ENCODE results near the gene COPS3.

Gene COPS3

GRCh38 chr17:17200311-17200710 lies 80.7 kb downstream of the COPS3 start:
- Histone ChIP-seq H3K4me3 (ENCODE audit: insufficient read length, low read depth) (no peak overlapping the region), H3K4me1 (ENCODE audit: insufficient read depth, insufficient read length) (no peaks in the 10 kb centered on the region), H3K36me3 (ENCODE audit: insufficient read depth, insufficient read length, low read length) (peaks cover 5% of the 10 kb centered on the region), H3K9me3 (ENCODE audit: insufficient read depth, low read length) (no peaks in the 10 kb centered on the region), H3K9ac (ENCODE audit: insufficient read length, low read depth) (no peak overlapping the region), H3K27me3 (ENCODE audit: insufficient read depth, insufficient read length) (no peaks in the 10 kb centered on the region)
- TF ChIP-seq YY1 (IDR thresholded peaks at IDR 0.05; ENCODE audit: insufficient read depth, insufficient read length): no peak
- no peak for TF ChIP-seq SUZ12 (IDR thresholded peaks at IDR 0.05; ENCODE audit: extremely low read depth, insufficient read depth, insufficient read length)
- no peak for TF ChIP-seq ZNF274 (IDR thresholded peaks at IDR 0.05; ENCODE audit: low read depth, low read length)
- no peak for DNase-seq (ENCODE audit: low read depth, low spot score)

- H3K4me3 ChIP-seq (ENCODE audit: insufficient read length, low read depth): no peak overlapping the region
- H3K9ac ChIP-seq (ENCODE audit: insufficient read length, low read depth): no peak overlapping the region
- TF ChIP-seq YY1 (IDR thresholded peaks at IDR 0.05; ENCODE audit: insufficient read depth, insufficient read length): no peak
- no peak for TF ChIP-seq SUZ12 (IDR thresholded peaks at IDR 0.05; ENCODE audit: extremely low read depth, insufficient read depth, insufficient read length)
- TF ChIP-seq ZNF274 (IDR thresholded peaks at IDR 0.05; ENCODE audit: low read depth, low read length): no peak
- no peak for DNase-seq (ENCODE audit: low read depth, low spot score)
- no peaks in the 10 kb centered on the region for H3K9me3 ChIP-seq (ENCODE audit: insufficient read depth, low read length)
- H3K4me1 ChIP-seq (ENCODE audit: insufficient read depth, insufficient read length): no peaks in the 10 kb centered on the region
- no peaks in the 10 kb centered on the region for H3K27me3 ChIP-seq (ENCODE audit: insufficient read depth, insufficient read length)
- peaks cover 5% of the 10 kb centered on the region for H3K36me3 ChIP-seq (ENCODE audit: insufficient read depth, insufficient read length, low read length)
Observed at GRCh38 chr17:17198281-17198680, 82.8 kb downstream of the COPS3 start.

GRCh38 chr17:17196776-17197175 lies 84.3 kb downstream of the COPS3 start:
- DNase-seq (ENCODE audit: low read depth, low spot score): no peak
- TF ChIP-seq SUZ12 (IDR thresholded peaks at IDR 0.05; ENCODE audit: extremely low read depth, insufficient read depth, insufficient read length): no peak
- no peak for TF ChIP-seq YY1 (IDR thresholded peaks at IDR 0.05; ENCODE audit: insufficient read depth, insufficient read length)
- no peaks in the 10 kb centered on the region for H3K4me1 ChIP-seq (ENCODE audit: insufficient read depth, insufficient read length)
- H3K9me3 ChIP-seq (ENCODE audit: insufficient read depth, low read length): no peaks in the 10 kb centered on the region
- H3K4me3 ChIP-seq (ENCODE audit: insufficient read length, low read depth): no peak overlapping the region
- H3K36me3 ChIP-seq (ENCODE audit: insufficient read depth, insufficient read length, low read length): no peaks in the 10 kb centered on the region
- H3K27me3 ChIP-seq (ENCODE audit: insufficient read depth, insufficient read length): no peaks in the 10 kb centered on the region
- no peak overlapping the region for H3K9ac ChIP-seq (ENCODE audit: insufficient read length, low read depth)
